Midbrain (tissue), 1 donor: ENCODE measurements around the gene FIGLA.
A peak's percentile ranks its signal among the peaks of the same experiment; 100 is the strongest.
"Not testable (repeated sequence)": the region's sequence is repeated elsewhere in the genome, so short reads cannot be mapped to it uniquely, and the experiment has no call there.

ENCODE experiments used
- DNase-seq: peaks from one replicate; lab custom pipeline; 2025; lab: John Stamatoyannopoulos, UW

Gene FIGLA

GRCh38 chr2:70808983-70809958 is 18.8 kb upstream of the FIGLA start:
- DNase-seq, result no peak

- DNase-seq, result no peak
Measured at GRCh38 chr2:70807828-70808118, 17.3 kb upstream of the FIGLA start.

GRCh38 chr2:70807102-70807827 is 16.8 kb upstream of the FIGLA start:
- no peak for DNase-seq

- DNase-seq, result no peak
Measured at GRCh38 chr2:70806620-70807019, 16.2 kb upstream of the FIGLA start.

- DNase-seq, result no peak
Measured at GRCh38 chr2:70806013-70806412, 15.6 kb upstream of the FIGLA start.

GRCh38 chr2:70801607-70802263 is 11.3 kb upstream of the FIGLA start:
- no peak for DNase-seq

GRCh38 chr2:70799706-70800105 is 9.3 kb upstream of the FIGLA start:
- DNase-seq, result no peak

- not testable (repeated sequence) for DNase-seq
Measured at GRCh38 chr2:70797996-70798395, 7.6 kb upstream of the FIGLA start.

GRCh38 chr2:70797506-70797905 is 7.1 kb upstream of the FIGLA start:
- DNase-seq, result no peak

GRCh38 chr2:70796262-70796661 is 5.8 kb upstream of the FIGLA start:
- no peak for DNase-seq

GRCh38 chr2:70795164-70795995 is 4.9 kb upstream of the FIGLA start:
- DNase-seq, result no peak

GRCh38 chr2:70793450-70793849 is 3.0 kb upstream of the FIGLA start:
- no peak for DNase-seq

GRCh38 chr2:70789304-70790135 is 923 bp downstream of the FIGLA start:
- peak; percentile 66 for DNase-seq

GRCh38 chr2:70785137-70785911 is 5.1 kb downstream of the FIGLA start:
- DNase-seq, result peak; percentile 63

GRCh38 chr2:70784320-70784719 is 6.1 kb downstream of the FIGLA start:
- DNase-seq, result no peak

GRCh38 chr2:70779911-70780545 is 10.4 kb downstream of the FIGLA start:
- DNase-seq, result no peak

GRCh38 chr2:70779491-70779890 is 11.0 kb downstream of the FIGLA start:
- DNase-seq, result no peak

- no peak for DNase-seq
Measured at GRCh38 chr2:70778676-70779075, 11.8 kb downstream of the FIGLA start.

GRCh38 chr2:70777450-70777849 is 13.0 kb downstream of the FIGLA start:
- no peak for DNase-seq

- no peak for DNase-seq
Measured at GRCh38 chr2:70776266-70776665, 14.2 kb downstream of the FIGLA start.
